Germinal center (tissue), 1 donor: ENCODE data around the gene SC5D.

Experiments used
- DNase-seq: peaks from one replicate; pipeline ENCODE4 v3.0.0; 2012; ENCODE audit warnings: mixed read lengths, low spot score

The SC5D gene

DNA sequence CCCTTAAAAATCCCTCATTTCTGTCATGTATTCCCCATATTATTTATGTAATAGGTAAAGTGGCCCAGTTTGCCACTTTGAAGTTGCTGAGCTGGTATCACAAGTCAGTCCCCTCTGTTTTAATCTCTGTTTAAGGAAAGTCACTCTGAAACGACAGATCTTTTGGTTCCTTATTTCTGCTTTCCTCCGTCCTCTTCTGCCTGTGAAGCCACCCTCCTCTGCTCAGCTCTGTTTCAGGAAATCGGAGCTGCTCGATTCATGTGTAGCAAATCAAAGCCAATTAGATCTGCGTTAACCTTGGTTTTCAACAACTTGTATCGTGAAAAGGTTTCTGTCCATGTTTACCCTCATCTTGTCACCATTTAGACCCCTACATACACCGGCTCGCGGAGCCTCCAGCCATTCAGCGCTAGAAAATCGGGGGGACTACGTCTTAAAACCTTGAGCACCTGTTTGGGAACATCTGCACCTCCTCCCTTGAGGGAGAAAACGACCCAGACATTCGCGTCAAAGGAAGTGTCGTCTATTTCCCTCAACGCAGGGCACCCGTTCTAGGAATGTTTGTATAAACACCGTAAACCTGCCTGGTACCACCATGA is 576 bp upstream of the SC5D start:
- peak; percentile 48 for DNase-seq

DNA sequence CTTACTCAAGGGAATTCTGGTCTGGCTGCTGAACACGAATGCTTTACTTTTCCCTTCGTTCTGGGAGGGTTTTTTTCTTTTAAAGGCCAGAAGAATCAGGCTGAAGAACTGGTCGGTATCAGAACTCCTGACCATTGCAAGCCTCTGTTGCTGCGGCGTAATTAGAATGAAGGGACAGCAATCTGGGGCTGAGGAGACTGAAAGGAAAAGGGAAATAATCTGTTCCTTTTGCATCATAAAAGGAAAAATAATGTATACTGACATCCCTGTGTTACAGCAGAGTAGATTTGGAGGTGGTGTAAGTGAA is 670 bp downstream of the SC5D start:
- DNase-seq: no peak

- DNase-seq: no peak
Observed at GRCh38 chr11:121295246-121296029, 2.9 kb downstream of the SC5D start.

GRCh38 chr11:121297872-121298271 is 5.3 kb downstream of the SC5D start:
- no peak for DNase-seq

GRCh38 chr11:121298774-121299173 is 6.2 kb downstream of the SC5D start:
- no peak for DNase-seq

DNA sequence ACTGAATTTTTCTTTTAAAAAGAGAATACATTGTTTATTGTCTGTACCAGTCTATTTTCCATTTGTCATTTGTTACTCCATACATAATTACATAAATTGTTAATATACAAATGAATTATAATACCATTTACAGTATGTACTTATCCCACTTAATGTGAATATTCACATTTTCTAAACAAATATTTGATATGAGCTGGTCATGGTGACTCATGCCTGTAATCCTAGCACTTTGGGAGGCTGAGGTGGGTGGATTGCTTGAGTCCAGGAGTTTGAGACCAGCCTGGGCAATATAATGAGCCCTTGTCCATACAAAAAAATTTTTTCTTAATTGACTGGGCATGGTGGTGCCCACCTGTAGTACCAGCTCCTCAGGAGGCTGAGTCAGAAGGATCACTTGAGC is 6.8 kb downstream of the SC5D start:
- no peak for DNase-seq

GRCh38 chr11:121300313-121300971 is 7.9 kb downstream of the SC5D start:
- no peak for DNase-seq

DNA sequence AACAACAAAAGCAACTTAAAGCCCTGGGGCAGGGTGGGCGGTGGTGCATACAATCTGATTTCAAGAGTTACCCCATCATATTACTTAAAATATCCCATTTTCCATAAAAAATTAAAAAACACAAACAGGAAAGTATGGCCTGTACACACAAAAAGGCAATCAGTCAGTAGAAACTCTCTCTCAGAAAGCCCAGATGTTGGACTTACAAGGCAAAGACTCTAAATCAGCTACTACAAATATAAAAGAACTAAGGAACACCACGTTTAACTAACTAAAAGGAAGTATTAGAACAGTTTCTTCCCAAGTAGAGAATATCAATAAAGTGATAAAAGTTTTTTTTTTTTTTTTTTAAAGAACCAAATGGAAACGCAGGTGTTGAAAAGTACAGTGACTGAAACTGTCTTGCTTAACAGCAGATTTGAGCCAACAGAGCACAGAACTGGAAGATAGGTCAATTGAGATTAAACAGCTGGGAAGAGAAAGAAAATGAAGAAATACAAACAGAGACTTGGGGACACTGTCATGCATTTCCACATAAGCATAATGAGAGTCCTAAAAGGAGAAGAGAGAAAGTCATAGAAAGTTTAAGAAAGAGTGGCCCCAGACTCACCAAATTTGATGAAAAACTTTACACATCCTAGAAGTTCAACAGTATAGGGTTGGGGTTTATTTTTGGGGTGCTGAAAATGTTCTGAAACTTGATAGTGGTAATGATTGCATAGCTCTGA is 8.6 kb downstream of the SC5D start:
- DNase-seq: no peak

- no peak for DNase-seq
Observed at GRCh38 chr11:121304759-121305158, 12.2 kb downstream of the SC5D start.

DNA sequence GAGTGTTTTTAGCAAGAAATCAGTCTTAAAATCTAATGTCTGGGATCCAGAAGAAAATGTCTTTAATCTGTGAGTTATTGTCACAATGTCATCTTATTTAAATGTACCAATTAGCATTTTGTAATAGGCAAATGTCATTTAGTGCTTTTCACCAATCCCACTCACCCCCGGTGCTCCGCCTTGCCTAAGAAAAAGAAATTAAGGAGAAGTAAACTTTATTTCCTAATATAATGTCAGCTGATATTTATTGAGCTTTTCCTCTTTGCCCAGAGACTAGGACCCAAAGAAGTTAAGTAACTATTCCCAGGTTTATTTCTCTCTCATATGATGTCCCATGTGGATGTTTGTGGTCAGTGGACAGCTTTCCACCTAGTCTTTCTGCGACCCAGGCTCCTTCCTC is 16.2 kb downstream of the SC5D start:
- no peak for DNase-seq

DNA sequence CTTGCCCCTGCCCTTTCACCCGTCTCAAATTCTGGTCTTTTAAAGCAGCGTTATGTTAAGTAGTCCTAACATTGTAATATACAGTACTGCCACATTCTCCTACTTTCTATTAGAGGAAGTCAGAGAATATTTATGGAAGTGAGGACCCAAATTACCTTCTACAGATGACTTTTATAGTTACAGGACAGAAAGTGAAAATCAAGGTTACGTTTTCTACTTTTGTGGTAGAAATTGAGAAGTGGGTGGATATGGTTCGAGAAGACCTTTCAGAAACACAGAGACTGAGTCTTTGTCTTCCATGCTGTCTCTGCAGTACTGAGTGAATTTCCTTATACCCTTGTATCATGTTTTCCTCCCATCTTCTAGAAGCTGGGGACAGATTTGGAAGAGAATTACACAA is 17.1 kb downstream of the SC5D start:
- no peak for DNase-seq

DNA sequence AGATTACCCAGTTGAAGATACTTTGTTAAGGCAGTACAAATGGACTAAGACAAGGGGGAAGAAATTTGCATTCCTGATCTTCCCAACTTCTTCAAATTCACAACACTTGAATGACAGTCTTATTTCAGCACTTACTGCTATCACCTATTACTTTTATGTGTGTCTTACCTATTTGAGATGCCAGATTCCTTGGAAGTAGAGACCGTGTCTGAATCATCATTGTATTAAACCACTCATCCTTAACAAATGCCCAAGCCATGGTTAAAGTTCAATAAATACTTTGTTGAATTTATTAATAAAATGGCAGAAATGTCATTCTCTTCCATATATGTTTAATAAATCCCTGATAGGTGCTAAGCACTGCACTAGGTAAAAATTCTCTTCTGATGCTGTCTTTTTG is 18.3 kb downstream of the SC5D start:
- no peak for DNase-seq

DNA sequence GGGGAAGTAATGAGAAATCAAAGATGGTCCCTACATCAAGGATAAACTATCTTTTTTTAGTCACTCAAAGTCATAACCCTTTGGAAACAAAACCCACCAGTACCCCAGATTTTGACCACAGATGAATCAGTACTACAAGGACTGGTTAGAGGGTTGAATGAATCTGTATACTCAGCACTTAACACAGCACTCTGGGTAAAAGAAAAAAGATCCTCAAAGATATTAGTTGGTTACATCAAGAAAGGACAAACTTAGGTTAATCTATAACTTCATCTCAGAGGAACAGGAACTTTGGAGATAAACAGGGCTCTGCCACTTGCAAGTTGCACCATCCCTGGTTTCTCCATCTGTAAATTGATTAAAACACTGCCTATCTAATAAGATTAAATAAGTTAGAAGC is 18.8 kb downstream of the SC5D start:
- DNase-seq: no peak

DNA sequence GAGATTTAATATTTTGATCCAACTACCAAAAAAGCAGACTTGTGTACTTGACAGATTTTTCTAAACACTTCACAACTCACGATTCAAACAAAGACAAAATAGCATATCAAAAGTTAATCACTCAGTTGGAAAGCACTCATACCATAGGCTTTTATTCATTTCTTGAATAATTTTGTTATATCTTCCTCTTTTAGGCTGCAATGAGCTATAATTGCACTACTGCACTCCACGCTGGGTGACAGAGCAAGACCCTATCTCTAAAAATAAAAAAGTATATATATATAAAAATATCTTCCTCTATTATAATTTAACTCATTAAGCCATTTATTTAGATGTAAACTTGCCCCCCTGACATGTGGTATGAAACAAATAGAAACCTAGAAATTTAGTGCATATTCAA is 19.9 kb downstream of the SC5D start:
- DNase-seq: no peak

GRCh38 chr11:121318848-121319834 is 26.6 kb downstream of the SC5D start:
- DNase-seq: peak; percentile 45

DNA sequence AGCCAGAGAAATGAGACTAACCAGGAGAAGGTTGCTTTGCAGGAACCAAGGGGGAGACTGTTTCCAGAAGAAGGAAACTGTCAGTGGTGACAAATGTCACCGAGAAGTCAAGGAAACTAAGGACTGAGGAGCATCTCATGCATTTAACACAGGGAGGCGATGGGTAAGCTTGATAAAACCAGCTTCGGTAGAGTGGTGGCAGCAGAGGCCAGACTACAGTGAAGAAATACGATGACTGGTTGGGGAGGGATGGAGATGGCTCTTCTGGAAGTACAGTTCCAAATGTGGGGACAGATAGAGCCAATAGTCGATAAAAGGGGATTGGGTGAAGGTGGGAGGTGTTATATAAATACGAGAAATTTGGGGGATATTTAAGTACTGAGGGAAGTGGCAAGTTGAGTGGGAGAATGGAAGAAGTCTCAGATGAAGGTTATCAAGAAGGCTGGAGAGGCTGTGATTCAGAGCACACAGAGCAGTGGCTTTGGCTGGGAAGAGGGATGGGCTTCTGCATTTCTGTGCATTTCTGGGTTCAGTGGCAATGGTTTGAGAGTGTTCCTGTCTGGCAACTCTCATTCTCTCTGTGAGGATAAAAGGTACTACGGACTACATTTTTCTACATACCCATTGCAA is 29.2 kb downstream of the SC5D start:
- DNase-seq: peak; percentile 28

DNA sequence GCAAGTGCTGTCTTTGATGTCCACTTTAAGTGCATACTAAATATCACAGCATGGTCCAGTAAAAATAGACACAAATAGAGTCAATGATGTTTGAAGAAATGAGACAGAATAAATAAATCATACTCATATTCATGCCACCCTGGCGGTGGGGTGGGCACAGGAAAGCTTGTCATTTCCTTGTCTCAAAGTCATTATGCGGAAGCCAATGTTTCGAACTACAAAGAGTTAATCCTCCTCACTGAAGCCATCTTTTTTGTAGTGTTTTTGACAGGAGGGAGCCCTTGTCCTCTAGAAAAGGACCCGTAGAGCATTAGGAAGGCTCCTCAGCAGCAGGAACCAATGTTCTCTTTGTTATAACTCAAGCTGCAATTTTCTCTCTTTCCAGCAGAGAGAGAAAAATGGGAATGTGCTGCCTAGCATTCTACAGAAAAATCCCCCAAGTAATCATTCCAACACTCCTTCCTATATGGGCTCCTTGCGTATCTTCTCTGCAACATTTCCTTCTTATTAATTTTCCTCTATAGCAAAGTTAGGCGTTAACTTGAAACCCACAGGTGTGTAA is 30.6 kb downstream of the SC5D start:
- no peak for DNase-seq

DNA sequence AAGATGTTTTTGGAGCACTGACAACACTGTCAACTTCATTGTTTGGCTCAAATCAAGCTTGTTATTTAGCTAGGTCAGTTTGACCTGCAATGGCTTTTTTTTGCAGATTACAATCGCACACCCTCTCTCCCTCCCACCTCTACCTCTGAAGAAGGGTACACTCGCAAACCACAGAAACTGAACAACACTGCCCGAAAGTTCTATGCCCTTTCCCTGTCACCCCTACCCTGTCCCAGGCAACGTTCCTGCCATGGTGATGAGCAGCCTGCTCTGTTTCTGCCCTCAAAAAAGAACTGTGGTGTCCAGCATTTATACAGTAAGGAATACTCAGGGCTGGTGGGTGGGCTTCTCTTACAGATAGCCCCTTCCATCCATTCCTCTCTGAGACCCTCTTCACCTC is 33.7 kb downstream of the SC5D start:
- no peak for DNase-seq

- DNase-seq: no peak
Observed at GRCh38 chr11:121327553-121327952, 35.0 kb downstream of the SC5D start.

- DNase-seq: peak; percentile 22
Observed at GRCh38 chr11:121328176-121328966, 35.8 kb downstream of the SC5D start.
